B cell (primary cell): ENCODE measurements around the gene NFU1.

Source experiments
- EZH2 ChIP-seq: IDR thresholded peaks from 2 replicates; pipeline ENCODE4 v1.6.1; 2012; ENCODE audit warnings: borderline replicate concordance, low read depth, mild to moderate bottlenecking, moderate library complexity, low read length; ENCODE audit not compliant: insufficient read depth, poor library complexity, severe bottlenecking
- TF ChIP-seq, protein P1 (sequence below): fragments of 200-600 bp; IDR thresholded peaks from one replicate; pipeline ENCODE4 v1.8.0; 2022; ENCODE audit warnings: antibody characterized with exemption, mild to moderate bottlenecking

- TF ChIP-seq, protein P1, sequence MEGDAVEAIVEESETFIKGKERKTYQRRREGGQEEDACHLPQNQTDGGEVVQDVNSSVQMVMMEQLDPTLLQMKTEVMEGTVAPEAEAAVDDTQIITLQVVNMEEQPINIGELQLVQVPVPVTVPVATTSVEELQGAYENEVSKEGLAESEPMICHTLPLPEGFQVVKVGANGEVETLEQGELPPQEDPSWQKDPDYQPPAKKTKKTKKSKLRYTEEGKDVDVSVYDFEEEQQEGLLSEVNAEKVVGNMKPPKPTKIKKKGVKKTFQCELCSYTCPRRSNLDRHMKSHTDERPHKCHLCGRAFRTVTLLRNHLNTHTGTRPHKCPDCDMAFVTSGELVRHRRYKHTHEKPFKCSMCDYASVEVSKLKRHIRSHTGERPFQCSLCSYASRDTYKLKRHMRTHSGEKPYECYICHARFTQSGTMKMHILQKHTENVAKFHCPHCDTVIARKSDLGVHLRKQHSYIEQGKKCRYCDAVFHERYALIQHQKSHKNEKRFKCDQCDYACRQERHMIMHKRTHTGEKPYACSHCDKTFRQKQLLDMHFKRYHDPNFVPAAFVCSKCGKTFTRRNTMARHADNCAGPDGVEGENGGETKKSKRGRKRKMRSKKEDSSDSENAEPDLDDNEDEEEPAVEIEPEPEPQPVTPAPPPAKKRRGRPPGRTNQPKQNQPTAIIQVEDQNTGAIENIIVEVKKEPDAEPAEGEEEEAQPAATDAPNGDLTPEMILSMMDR: no peak
- no peak for TF ChIP-seq EZH2
Measured at GRCh38 chr2:69353360-69353759, 83.9 kb downstream of the NFU1 start.
